HG03066 (cell line): Measurements from ENCODE around the gene MICAL3.
A peak's percentile ranks its signal among the peaks of the same experiment; 100 is the strongest.

Experiments
- ATAC-seq: cut with Tn5 transposase; IDR thresholded peaks from one replicate; pipeline ENCODE4 v1.9.1; 2021; ENCODE audit warnings: low read depth; ENCODE audit not compliant: unreplicated experiment

The MICAL3 gene

DNA sequence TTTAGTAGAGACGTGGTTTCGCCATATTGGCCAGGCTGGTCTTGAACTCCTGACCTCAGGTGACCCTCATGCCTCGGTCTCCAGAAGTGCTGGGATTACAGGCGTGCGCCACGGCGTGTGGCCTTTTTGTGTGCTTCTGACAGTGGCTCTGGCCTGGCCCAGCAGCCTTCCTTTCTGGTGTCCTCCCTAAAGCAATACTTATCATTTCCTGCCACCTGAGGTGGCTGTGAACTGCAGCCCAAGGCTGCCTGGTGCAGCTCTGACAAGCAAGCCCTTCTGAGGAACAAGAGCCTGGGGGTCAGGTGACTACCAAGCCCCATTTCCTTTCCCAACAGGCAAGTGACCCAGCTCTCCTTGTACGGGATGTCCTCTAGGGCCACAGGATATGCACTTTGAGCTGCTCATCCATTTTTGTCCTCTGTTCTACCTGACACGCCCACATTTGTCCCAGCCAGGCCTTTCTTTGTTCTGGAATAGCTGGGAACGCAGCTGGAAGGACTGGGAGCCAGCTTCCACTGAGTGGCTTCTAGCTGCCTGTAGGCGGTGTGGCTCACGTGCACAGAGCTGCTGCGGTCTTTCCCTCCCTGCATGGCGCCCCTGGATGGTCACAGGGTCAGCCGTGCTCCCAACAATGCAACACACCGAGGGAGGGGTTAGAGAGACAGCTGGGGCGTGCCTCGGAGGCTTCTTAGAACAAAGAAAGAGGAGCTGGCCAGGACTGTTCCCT is 237.8 kb downstream of the MICAL3 start:
- ATAC-seq: no peak

DNA sequence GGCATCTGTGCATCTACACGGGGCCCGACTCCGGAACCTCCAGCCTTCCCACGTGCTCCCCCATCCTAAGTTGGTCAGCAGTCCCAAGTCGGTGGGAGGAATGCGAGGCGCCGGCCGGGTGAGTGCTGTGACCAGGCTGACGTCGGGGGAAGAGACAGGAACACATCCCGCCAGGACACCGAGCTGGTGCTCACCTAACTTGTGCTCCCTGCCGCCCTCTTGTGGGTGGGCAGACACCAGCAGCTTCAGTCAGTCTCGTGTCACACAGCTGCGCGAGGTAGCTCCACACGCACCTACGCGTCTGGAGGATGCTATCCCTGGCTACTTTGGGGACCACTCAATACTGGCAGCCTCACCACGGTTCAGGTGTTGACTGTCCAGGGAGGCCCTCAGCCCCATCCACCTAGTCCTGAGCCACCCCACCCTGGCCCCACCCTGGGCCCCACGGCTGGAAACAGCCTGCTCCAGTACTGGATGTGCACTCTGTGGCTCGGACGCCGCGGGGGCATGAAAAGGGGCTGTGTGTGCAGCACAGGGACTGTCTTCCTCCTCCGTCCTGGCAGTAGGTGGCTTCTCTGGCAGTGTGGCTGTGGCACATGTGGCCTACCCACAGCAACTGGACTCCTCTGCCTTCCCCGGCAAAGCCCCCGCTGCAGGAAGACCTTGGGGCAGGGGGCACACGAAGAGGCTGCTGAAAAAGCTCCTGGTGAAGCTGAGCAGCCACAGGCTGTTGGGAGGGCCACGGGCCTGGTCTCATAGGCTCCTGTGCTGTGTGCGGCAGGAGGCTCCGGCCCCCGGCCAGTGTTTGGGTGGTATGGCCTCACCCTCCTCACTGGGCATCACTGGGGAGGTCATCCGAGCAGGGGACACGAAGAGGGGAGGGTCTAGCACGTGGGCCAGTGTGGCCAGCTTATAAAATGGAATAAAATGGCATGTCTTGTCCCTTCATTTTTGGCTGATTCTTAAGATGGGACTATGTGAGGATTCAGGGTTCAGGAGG is 238.9 kb downstream of the MICAL3 start:
- ATAC-seq: no peak

DNA sequence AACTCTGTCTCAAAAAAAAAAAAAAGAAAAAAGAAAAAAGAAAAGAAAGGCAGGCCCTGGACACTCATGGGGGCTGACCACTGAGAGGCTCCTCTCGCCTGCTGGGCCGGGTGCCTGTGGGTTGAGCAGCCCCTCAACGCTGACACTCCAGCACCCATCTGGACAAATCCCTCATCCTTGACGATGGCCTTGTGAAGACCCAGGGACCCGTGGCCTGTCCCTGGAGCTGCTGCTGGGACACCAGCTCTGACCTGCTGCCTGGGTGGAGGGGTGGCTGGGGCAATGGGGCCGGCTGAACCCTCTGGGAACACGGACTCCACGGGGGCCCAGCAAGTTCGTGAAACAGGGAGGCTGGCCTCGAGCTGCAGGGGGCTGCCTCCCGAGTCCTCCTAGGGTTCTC is 239.6 kb downstream of the MICAL3 start:
- no peak for ATAC-seq

DNA sequence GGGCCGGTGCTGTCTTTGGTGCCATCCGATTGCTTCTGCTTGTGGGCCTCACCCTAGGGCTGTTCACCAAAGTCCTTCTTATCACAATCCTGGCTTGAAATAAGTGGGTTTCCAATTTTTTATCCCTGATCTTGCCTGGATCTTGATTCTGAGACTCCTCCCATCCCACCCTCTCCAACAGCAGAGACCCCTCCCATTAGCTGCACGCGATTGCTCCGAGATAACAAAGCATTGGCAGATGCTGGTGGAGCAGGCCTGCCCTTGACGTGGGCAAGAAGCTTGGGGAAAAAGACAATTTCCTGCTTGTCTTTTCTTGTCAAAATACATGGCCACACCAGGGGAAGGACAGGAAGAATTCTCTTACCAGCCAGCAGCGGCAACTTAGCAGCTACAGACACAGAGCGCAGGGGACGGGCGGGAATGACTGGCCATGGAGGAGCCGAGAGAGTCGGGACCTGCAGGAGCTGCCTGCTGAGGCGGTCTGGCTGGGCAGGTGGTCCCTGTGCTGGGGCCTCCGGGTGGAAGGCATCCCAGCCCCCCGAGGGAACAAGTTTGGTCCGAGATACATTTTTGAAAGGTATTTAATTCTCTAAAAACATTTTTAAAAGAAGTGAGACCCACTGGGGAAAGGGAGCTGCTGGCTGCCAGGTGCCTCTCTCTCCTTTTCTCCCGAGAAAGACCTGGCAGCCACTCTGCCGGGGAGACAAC is 240.4 kb downstream of the MICAL3 start:
- ATAC-seq: no peak

DNA sequence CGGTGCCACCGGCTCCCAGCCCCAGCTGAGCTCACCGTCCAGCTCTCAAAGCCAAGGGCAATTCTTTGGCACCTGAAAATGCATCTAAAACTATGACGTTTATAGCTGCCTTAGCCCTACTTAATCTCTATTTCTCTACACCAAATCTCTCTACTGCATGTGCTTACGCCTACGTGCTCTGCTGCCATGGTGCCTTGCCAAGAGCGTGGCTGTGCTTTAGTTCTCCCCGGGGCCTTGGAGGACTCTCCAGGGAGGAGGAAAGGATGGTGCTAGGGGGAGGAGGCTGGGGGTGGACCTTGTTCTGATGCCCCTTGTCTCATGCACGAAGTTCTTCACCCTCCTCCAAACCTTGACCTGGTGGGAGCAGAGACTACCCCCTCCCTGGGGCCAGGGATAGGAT is 241.0 kb downstream of the MICAL3 start:
- ATAC-seq: no peak

DNA sequence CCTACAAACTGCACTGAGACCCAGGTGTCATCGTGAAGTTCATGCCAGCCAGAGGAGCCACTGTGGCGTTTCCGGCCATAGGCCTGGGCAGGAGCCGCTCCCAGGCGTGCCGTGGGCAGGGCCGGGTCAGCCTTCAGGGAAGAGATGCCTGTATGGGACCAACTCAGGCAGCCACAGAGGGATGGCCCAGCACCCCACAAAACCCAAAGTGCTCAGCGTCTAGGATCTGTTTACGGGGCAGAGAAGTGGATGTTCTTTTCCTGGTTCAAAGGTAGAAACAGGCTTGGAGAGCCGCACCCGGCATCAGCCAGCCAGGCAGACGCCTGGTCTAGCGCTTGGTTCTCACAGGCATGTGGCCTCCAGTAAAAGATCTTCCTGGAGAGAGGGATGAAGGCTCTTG is 241.7 kb downstream of the MICAL3 start:
- no peak for ATAC-seq

DNA sequence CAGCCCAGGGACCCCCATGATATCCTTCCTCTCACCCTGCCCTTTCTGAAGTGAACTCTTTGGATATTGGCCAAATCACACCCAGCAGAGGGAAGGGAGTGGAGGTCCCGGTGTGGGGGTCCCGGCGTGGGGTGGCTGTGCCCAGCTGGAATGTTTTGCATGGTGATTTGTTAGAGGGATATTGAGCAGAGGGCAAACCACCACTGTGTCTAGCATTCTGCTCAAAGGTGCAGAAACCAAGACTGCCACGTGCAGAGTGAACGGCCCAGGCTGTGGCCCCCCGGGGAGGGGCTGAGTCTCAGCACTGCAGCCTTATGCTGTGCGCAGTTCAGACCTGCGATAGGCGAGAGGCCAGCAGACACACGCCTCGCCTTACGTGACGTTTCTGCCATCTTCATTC is 242.2 kb downstream of the MICAL3 start:
- ATAC-seq: no peak

DNA sequence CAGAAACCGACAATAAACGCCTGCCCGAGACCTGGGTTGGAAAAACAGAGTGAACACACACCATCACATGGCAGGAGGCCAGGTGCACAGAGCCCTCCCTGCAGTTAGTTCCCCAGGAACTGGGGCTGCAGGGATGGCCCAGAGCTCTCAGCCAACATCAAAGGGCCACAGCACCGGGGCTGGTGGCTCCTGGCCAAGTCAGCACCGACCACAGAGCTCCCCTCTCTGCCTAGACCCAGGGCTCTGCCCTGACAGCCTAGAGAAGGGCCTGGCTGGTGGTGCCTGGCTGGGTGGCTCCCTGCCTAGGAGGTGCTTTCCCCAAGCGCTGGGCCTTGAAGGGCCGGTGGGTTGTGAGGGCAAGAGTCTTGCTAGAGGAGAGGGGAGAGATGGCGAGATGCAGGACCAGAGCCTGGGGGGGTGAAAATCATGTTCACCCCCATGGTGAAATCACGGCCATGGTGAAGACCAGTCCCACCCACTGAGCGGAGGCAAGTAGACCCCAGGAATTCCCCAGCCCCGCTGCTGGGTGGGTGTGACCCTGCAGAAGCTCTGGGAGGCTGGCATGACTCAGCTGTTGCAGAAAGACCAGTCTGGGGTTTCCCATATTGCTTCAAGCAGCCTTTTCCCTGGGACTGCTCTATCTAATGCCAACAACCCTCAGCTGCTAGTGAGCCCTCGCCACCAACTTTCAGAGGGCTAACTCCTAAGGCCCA is 242.9 kb downstream of the MICAL3 start:
- ATAC-seq: no peak

DNA sequence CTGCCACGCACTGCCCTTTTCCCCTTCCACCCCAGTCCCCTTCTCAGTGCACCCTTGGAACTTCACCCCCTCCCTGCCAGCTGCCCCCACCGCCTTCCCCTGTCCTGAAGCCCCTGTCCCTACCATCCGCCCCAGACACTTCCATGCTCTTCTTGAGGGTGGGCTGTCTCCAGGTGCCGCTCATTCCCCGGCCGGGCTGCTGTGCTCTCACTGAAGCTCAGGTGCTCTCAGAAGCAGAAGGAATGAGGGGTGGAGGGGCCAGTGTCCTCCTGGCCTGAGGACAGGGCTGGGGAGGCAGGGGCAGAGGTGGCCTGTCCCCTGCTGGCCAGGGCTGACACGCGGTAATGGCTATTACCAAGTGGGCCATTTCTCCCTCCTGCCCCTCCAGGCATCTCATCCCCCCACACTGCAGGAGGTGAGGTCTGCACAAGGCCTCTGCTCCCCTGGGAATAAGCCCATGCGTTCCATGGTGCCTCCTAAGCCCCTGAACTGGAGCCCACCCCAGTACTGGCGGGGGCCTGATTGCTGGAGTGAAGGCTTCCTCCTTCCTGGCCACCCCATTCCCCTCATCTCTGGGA is 243.5 kb downstream of the MICAL3 start:
- ATAC-seq: no peak

DNA sequence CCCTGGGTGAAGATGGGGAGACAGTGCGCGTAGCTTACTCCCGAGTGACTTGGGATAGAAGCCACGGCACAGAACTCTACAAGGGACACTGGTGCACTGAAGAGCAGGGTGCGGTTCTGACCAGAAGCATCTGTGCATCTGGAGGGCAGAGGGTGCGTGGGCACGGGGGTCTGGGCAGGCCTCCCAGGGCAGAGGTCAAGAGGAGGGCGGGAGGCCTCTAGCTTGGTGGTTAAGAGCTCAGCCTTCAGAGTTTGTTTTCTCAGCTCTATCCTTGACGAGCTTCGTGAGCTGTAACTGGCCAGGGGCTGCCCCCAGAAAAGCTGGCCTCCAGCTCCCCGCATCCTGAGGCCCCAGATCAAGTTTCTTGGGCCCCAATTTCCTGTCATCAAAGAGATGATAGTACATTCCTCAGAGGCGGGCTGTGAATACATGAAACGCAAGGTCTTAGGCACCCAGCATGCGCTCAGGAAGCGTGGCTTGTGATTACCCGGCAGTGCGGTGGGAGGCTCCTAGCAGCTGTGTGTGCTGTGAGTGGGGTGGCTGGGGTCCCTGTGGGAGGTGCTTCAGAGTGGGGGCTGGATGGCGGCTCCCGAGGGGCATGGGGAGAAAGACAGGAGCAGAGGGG is 244.1 kb downstream of the MICAL3 start:
- no peak for ATAC-seq

DNA sequence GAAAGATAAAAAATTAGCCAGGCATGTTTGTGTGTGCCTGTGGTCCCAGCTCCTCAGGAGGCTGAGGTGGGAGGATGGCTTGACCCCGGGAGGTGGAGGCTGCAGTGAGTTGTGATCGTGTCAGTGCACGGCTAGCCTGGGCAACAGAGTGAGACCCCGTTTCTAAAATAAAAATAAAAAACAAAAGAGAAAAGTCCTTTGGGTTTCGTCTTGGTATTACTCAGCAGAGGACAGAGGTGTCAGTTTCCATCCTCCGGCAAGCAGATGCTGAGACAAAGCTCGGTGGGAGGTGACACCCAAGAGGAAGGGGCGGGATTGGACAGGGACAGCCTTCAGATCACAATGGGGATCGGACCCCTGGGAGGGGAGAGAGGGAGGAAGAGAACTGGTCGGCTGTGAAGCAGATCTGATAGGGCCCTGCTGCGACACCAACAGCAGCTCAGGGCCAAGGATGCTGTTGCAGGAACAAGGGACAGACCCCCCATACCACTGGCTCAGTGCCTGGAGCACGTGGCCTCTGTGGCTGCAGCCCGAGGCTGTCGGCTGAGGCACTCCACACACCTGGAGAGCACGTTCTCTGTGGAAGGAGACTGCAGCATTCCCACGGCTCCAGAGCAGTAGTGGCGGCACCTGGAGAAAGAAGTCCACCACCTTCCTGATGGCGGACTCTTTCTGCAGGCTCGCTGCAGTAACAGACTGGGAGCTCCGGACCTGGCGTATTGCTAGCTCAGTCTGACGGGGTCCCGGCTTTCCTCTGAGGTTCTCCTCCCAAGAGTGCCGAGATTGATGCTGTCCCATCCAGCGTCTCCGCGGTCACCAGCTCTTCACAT is 244.9 kb downstream of the MICAL3 start:
- ATAC-seq: peak; percentile 31

DNA sequence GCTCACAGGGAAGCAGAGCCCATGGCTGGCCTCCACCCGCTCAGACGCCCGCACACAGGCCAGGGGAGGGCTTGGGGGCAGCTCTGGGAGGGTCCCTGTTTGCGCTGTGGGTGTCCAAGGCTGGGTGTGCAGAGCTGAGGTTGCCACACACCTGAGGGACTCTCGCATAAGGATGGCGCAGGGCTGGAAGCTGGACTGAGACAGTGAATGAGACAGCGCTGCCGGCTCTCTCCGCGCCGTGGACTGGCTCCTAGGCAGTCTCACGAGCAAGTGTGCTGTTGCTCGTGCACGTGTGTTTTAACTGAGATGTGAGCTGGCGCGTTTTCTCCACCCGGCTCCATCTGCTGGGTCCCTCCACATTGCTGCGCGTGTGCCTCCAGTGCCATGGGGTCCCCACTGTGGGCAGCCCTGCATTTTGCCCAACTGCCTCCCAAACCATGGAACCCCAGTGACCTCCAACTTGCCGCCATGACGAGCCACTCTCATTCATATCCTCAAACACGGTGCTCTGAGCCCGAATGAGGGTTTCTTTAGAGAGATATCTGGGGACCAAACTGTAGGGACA is 245.9 kb downstream of the MICAL3 start:
- no peak for ATAC-seq

DNA sequence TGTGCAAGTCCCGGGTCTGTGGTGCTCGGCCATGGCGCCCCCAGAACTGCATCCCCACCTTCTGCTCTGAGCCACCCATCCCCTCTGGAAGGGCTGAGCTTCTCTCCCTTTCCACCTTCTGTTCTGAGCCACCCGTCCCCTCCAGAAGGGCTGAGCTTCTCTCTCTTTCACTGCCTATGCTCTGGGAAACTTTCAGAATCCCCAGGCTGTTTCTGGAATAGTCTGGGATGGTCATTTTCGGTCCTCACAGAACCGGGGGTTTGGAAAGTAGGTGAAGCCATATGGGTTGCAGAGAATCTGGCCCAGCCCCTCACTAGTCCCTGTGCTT is 246.7 kb downstream of the MICAL3 start:
- ATAC-seq: no peak

DNA sequence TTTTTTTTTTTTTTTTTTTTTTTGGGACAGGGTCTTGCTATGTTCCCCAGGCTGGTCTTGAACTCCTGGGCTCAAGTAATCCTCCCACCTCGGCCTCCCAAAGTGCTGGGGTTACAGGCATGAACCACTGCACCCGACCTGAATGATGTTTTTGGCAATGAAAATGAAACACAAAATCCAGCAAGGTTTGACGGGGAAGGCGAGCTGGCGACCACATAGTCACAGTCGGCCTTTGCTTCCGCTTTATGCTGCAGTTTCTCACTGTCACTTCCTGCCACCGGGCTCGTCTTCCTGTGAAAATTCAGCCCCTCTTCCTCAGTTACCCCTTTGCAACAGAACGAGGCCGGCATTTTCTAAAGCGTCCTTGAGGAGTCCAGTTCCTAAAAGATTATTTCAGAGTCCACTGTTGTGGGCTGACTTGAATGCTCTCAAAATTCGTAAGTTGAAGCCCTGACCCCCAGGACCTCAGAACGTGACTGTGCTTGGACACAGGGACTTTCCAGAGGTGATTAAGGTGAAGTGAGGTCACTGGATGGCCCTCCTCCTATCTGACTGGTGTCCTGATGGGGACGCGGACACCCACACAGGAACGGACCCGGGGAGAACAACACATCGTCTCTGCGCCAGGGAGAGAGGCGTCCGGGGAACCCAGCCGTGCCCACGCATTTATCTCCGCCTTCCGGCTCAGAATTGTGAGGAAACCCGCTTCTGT is 247.2 kb downstream of the MICAL3 start:
- peak; percentile 30 for ATAC-seq

DNA sequence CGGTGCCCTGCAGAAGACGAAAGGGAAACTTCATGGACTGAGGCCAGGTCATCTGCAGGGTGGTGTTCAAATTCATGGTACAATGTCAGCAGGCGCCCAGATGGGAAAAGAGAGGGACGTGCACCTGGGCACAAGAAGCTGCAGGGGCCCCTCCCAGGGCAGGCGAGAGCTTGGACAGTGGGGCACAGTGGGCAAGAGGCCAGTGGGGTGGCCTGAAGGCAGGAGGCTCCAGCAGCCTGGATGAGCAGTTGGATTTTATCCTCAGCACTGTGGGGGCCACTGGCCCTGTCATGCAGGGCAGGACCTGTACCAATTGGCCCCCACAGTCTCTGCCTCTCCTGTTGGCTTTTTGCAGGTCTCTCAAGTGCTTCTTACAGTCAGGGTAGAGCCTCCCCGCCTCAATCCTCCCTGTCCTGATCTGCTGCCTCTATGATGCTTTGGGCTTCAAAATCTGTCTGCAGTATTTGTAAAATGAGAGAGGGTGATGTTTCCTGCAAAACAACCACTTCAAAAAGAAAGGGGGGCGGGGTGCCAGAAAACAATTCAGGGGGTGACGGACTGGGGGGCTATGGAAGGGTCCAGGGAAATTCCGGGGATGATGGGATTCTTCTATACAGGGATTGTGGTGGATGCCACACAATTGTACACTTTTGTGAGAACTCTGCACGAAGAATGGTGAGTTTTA is 248.4 kb downstream of the MICAL3 start:
- ATAC-seq: no peak

DNA sequence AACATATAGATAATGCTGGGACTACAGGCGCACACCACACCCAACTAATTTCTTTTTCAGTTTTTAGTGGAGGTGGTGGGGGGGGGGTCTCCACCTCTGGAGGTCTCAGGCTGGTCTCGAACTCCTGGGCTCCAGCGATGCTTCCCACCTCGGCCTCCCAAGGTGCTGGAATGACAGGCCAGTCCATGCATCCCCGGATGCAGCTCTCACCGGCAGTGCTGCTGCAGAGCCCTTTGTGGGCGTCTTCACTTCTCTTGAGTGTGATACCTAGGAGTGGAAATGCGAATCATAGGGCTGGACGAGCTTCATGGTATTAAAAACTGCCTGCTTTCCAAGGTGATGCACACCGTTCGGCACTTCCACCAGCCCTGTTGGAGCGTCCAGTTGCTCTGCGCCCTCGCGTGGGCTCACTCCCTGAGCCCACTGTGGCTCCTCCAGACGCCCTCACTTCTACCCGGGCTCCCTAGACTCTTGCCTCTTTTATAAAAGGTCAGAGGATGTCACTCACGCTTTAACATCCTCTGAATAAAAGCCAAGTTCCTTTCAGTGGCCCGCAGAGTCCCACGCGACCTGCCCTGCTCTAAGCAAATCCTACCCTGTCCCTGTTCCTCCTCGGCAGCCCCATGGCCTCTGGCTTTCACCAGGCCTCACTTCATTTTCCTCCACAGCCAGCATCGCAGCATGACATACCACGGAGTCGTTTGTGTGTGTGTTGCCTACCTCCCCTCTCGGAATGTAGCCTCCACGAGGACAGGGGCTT is 249.3 kb downstream of the MICAL3 start:
- no peak for ATAC-seq
